ENCODE data around the gene PEA15.

Gene PEA15

DNA sequence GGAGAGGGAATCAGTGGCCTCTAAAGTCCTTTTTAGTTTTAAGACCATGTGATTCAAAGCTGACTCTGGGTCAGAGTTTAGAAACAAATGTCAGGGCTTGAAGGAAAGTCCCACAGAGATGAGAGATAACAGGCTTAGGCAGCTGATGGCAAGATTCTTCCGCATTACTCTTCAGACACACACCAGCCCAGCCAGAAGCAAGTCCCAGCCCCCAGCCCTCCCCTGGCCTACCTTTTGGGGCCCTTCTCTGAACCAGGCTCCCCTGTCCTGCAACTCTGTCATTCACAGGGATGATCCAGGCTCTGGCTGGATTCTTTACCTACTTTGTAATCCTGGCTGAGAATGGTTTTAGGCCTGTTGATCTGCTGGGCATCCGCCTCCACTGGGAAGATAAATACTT, 28.0 kb upstream of the PEA15 start:
- ChIA-PET POLR2A (no interaction called here), CTCF (interaction anchor here (0.5 kb wide), 1 partner anchor 9 kb away, joined by 4 read pairs; no protein-coding TSS in a partner anchor)
- Histone ChIP-seq H3K36me3 (ENCODE audit: control insufficient read depth in 2 of 2, insufficient read depth in 1 of 2, low read length in 2 of 2) (no peaks in the 10 kb centered on the region), H3K9me3 (ENCODE audit: control insufficient read depth, insufficient read depth, low read depth, low read length) (no peaks in the 10 kb centered on the region), H3K27ac (ENCODE audit: extremely low read depth, low read depth, low read length) (no peak overlapping the region), H3K4me3 (ENCODE audit: low read depth, low read length) (no peak overlapping the region), H3K4me1 (ENCODE audit: control insufficient read depth, insufficient read depth, low read length) (no peaks in the 10 kb centered on the region)
- TF ChIP-seq, protein P1, sequence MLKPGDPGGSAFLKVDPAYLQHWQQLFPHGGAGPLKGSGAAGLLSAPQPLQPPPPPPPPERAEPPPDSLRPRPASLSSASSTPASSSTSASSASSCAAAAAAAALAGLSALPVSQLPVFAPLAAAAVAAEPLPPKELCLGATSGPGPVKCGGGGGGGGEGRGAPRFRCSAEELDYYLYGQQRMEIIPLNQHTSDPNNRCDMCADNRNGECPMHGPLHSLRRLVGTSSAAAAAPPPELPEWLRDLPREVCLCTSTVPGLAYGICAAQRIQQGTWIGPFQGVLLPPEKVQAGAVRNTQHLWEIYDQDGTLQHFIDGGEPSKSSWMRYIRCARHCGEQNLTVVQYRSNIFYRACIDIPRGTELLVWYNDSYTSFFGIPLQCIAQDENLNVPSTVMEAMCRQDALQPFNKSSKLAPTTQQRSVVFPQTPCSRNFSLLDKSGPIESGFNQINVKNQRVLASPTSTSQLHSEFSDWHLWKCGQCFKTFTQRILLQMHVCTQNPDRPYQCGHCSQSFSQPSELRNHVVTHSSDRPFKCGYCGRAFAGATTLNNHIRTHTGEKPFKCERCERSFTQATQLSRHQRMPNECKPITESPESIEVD (tag by site-specific recombination; IDR thresholded peaks at IDR 0.05), result no peak
- TF ChIP-seq ZNF48 (tag by site-specific recombination; IDR thresholded peaks at IDR 0.05) (no peak), OSR2 (tag by site-specific recombination; IDR thresholded peaks at IDR 0.05) (no peak), ZSCAN16 (tag by site-specific recombination; IDR thresholded peaks at IDR 0.05) (no peak), MZF1 (tag by site-specific recombination; IDR thresholded peaks at IDR 0.05; ENCODE audit: borderline replicate concordance) (no peak), ZNF341 (tag by site-specific recombination; IDR thresholded peaks at IDR 0.05; ENCODE audit: low read depth) (no peak), ZBTB48 (tag by site-specific recombination; IDR thresholded peaks at IDR 0.05) (no peak), ZNF792 (tag by site-specific recombination; IDR thresholded peaks at IDR 0.05) (no peak), ZNF670 (tag by site-specific recombination; IDR thresholded peaks at IDR 0.05; ENCODE audit: low read depth) (no peak), ZNF10 (tag by site-specific recombination; IDR thresholded peaks at IDR 0.05) (no peak), ZNF175 (tag by site-specific recombination; IDR thresholded peaks at IDR 0.05) (no peak), ZNF501 (tag by site-specific recombination; IDR thresholded peaks at IDR 0.05) (no peak), ZNF529 (tag by site-specific recombination; IDR thresholded peaks at IDR 0.05; ENCODE audit: insufficient replicate concordance) (no peak), ZNF19 (tag by site-specific recombination; IDR thresholded peaks at IDR 0.05; ENCODE audit: low read depth) (no peak), ZBTB20 (tag by site-specific recombination; IDR thresholded peaks at IDR 0.05) (no peak), KLF8 (tag by site-specific recombination; IDR thresholded peaks at IDR 0.05) (no peak)
- TF ChIP-seq, protein P2, sequence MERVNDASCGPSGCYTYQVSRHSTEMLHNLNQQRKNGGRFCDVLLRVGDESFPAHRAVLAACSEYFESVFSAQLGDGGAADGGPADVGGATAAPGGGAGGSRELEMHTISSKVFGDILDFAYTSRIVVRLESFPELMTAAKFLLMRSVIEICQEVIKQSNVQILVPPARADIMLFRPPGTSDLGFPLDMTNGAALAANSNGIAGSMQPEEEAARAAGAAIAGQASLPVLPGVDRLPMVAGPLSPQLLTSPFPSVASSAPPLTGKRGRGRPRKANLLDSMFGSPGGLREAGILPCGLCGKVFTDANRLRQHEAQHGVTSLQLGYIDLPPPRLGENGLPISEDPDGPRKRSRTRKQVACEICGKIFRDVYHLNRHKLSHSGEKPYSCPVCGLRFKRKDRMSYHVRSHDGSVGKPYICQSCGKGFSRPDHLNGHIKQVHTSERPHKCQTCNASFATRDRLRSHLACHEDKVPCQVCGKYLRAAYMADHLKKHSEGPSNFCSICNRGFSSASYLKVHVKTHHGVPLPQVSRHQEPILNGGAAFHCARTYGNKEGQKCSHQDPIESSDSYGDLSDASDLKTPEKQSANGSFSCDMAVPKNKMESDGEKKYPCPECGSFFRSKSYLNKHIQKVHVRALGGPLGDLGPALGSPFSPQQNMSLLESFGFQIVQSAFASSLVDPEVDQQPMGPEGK (tag by site-specific recombination; IDR thresholded peaks at IDR 0.05), result no peak
- TF ChIP-seq, protein P3, sequence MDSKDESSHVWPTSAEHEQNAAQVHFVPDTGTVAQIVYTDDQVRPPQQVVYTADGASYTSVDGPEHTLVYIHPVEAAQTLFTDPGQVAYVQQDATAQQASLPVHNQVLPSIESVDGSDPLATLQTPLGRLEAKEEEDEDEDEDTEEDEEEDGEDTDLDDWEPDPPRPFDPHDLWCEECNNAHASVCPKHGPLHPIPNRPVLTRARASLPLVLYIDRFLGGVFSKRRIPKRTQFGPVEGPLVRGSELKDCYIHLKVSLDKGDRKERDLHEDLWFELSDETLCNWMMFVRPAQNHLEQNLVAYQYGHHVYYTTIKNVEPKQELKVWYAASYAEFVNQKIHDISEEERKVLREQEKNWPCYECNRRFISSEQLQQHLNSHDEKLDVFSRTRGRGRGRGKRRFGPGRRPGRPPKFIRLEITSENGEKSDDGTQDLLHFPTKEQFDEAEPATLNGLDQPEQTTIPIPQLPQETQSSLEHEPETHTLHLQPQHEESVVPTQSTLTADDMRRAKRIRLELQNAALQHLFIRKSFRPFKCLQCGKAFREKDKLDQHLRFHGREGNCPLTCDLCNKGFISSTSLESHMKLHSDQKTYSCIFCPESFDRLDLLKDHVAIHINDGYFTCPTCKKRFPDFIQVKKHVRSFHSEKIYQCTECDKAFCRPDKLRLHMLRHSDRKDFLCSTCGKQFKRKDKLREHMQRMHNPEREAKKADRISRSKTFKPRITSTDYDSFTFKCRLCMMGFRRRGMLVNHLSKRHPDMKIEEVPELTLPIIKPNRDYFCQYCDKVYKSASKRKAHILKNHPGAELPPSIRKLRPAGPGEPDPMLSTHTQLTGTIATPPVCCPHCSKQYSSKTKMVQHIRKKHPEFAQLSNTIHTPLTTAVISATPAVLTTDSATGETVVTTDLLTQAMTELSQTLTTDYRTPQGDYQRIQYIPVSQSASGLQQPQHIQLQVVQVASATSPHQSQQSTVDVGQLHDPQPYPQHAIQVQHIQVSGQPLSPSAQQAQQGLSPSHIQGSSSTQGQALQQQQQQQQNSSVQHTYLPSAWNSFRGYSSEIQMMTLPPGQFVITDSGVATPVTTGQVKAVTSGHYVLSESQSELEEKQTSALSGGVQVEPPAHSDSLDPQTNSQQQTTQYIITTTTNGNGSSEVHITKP (tag by site-specific recombination; IDR thresholded peaks at IDR 0.05), result no peak

DNA sequence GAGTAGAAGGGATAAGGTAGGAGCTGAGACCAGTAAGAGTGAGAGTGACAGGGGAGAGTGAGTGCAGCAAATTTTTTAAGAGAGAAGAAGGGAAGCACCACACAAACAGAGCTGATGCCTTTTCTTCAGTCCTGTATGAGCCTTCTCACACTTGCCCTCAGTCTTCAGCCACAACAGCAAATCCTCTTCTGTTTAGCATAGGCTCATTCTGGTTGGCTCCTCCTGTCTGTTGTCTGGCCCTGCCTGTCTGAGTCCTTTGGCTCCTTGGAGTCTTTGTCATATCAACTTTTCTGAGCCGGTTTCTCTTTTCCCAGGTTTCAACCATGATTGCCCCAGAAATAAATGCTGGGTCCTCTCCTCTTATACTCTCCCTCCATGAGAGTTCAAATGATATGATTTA, 27.5 kb upstream of the PEA15 start:
- H3K27ac ChIP-seq (ENCODE audit: extremely low read depth, low read depth, low read length), result no peak overlapping the region
- no peaks in the 10 kb centered on the region for H3K36me3 ChIP-seq (ENCODE audit: control insufficient read depth in 2 of 2, insufficient read depth in 1 of 2, low read length in 2 of 2)
- ChIA-PET POLR2A (no interaction called here), CTCF (interaction anchor here (0.5 kb wide), 1 partner anchor 10 kb away, joined by 4 read pairs; no protein-coding TSS in a partner anchor)
- H3K4me3 ChIP-seq (ENCODE audit: low read depth, low read length), result no peak overlapping the region
- no peaks in the 10 kb centered on the region for H3K9me3 ChIP-seq (ENCODE audit: control insufficient read depth, insufficient read depth, low read depth, low read length)
- no peak for TF ChIP-seq ZNF311 (tag by site-specific recombination; IDR thresholded peaks at IDR 0.05; ENCODE audit: borderline replicate concordance)
- no peak for TF ChIP-seq ZNF670 (tag by site-specific recombination; IDR thresholded peaks at IDR 0.05; ENCODE audit: low read depth)
- no peaks in the 10 kb centered on the region for H3K4me1 ChIP-seq (ENCODE audit: control insufficient read depth, insufficient read depth, low read length)
